ENCODE measurements around the gene AK5. TPM values are rescaled to one million over a fixed set of nuclear protein-coding genes. Genes with fewer than 3 reads are reported as not detected.

AK5 gene
- total RNA-seq, 3 donors from 2014 or later (not counting 1 experiment from before 2014, with no cell fraction given) = 9.4 to 29.8 (median 11.4) TPM

GRCh38 chr1:77275194-77275593 is 6.6 kb upstream of the AK5 start:
- 84% methylated on average over 5 of the region's 5 CpGs for WGBS (ENCODE audit: insufficient coverage)
- peaks cover under 1% of the 10 kb centered on the region for H3K4me1 ChIP-seq (ENCODE audit: control insufficient read depth, insufficient read depth, low read length)
- intact Hi-C loops (cut with micrococcal nuclease) = no loop called here

GRCh38 chr1:77276941-77277340 is 4.9 kb upstream of the AK5 start:
- H3K9me3 ChIP-seq (ENCODE audit: control insufficient read depth, insufficient read depth, low read length) = no peaks in the 10 kb centered on the region
- intact Hi-C loops (cut with micrococcal nuclease) = no loop called here
- ATAC-seq (no peak), DNase-seq (no peak)
- Mint-ChIP-seq H3K27me3 (ENCODE audit: low read depth in 2 of 2) (peaks cover 0 to 7% of the 10 kb centered on the region in 2 donors), H3K4me1 (peaks cover 22 to 23% of the 10 kb centered on the region in 2 donors), H3K36me3 (no peaks in the 10 kb centered on the region), H3K4me3 (no peak overlapping the region), H3K9me3 (no peaks in the 10 kb centered on the region), H3K27ac (no peak overlapping the region)
- no peaks in the 10 kb centered on the region for H3K36me3 ChIP-seq (ENCODE audit: control insufficient read depth, insufficient read depth, low read length)
- no peak overlapping the region for H3K4me3 ChIP-seq (ENCODE audit: low read length)
- 83% methylated on average over 1 of the region's 2 CpGs for WGBS (ENCODE audit: insufficient coverage)
- H3K27ac ChIP-seq (ENCODE audit: low read length) = no peak overlapping the region
- H3K27me3 ChIP-seq (ENCODE audit: control insufficient read depth, insufficient read depth, low read length) = peaks cover 10% of the 10 kb centered on the region
- H3K4me1 ChIP-seq (ENCODE audit: control insufficient read depth, insufficient read depth, low read length) = peaks cover 12% of the 10 kb centered on the region
- no peak for TF ChIP-seq CTCF (IDR thresholded peaks at IDR 0.05)

More at GRCh38 chr1:77275194-77275593, 6.6 kb upstream of the AK5 start:
- Mint-ChIP-seq H3K36me3 (no peaks in the 10 kb centered on the region), H3K4me3 (no peak overlapping the region), H3K9me3 (no peaks in the 10 kb centered on the region), H3K27ac (no peak overlapping the region), H3K27me3 (ENCODE audit: low read depth in 2 of 2) (peaks cover 0 to 4% of the 10 kb centered on the region in 2 donors), H3K4me1 (peaks cover 9 to 10% of the 10 kb centered on the region in 2 donors)
- H3K36me3 ChIP-seq (ENCODE audit: control insufficient read depth, insufficient read depth, low read length) = no peaks in the 10 kb centered on the region
- H3K27ac ChIP-seq (ENCODE audit: low read length) = no peak overlapping the region
- no peak for ATAC-seq
- no peak for TF ChIP-seq CTCF (IDR thresholded peaks at IDR 0.05)
- H3K4me3 ChIP-seq (ENCODE audit: low read length) = no peak overlapping the region
- H3K27me3 ChIP-seq (ENCODE audit: control insufficient read depth, insufficient read depth, low read length) = no peaks in the 10 kb centered on the region
- DNase-seq = no peak
- no peaks in the 10 kb centered on the region for H3K9me3 ChIP-seq (ENCODE audit: control insufficient read depth, insufficient read depth, low read length)

- no peak overlapping the region for H3K27ac ChIP-seq (ENCODE audit: low read length)
- peak in 1 of 3 donors; percentile 37 for ATAC-seq
Observed at GRCh38 chr1:77279929-77280328, 1.9 kb upstream of the AK5 start.

More at GRCh38 chr1:77279929-77280328, 1.9 kb upstream of the AK5 start:
- peaks cover 23% of the 10 kb centered on the region for H3K4me1 ChIP-seq (ENCODE audit: control insufficient read depth, insufficient read depth, low read length)
- H3K27me3 ChIP-seq (ENCODE audit: control insufficient read depth, insufficient read depth, low read length) = peaks cover 28% of the 10 kb centered on the region
- intact Hi-C loops (cut with micrococcal nuclease) = loop anchor here (10.0 kb wide), 1 partner anchor 255 kb away; no protein-coding TSS in a partner anchor
- H3K36me3 ChIP-seq (ENCODE audit: control insufficient read depth, insufficient read depth, low read length) = no peaks in the 10 kb centered on the region
- H3K4me3 ChIP-seq (ENCODE audit: low read length) = no peak overlapping the region
- TF ChIP-seq CTCF (IDR thresholded peaks at IDR 0.05) = no peak
- Mint-ChIP-seq H3K4me1 (peaks cover 22 to 31% of the 10 kb centered on the region in 2 donors), H3K36me3 (no peaks in the 10 kb centered on the region), H3K9me3 (no peaks in the 10 kb centered on the region), H3K27ac (peak overlapping the region in 1 of 2 donors; percentile 2), H3K4me3 (peak overlapping the region; percentile 77), H3K27me3 (ENCODE audit: low read depth in 2 of 2) (peaks cover 8 to 18% of the 10 kb centered on the region in 2 donors)
- WGBS (ENCODE audit: insufficient coverage) = 6% methylated on average over 2 of the region's 2 CpGs
- peak in 1 of 2 donors; percentile 34 for DNase-seq
- no peaks in the 10 kb centered on the region for H3K9me3 ChIP-seq (ENCODE audit: control insufficient read depth, insufficient read depth, low read length)
